Endodermal cell (in vitro differentiated cells): Measurements from ENCODE around the gene ACTN4. TPM values are rescaled to one million over a fixed set of nuclear protein-coding genes. Genes with fewer than 3 reads are reported as not detected.

Experiments
- DNase-seq: peaks from one replicate; pipeline ENCODE4 v3.0.0-alpha.2; 2017
- H3K27ac ChIP-seq: 2 replicates; pipeline ENCODE4 v1.5.1; 2013; ENCODE audit warnings: mild to moderate bottlenecking, low read depth, low read length, moderate library complexity
- H3K27me3 ChIP-seq: 2 replicates; pipeline ENCODE4 v1.6.1; 2013; ENCODE audit warnings: mild to moderate bottlenecking, low read length, moderate library complexity; ENCODE audit not compliant: insufficient read depth, control insufficient read depth, poor library complexity, severe bottlenecking
- H3K36me3 ChIP-seq: 2 replicates; pipeline ENCODE4 v1.7.0; 2013; ENCODE audit warnings: mild to moderate bottlenecking, low read length, moderate library complexity; ENCODE audit not compliant: control insufficient read depth, insufficient read depth
- H3K4me1 ChIP-seq: one replicate; pipeline ENCODE4 v1.7.0; 2013; ENCODE audit warnings: low read length; ENCODE audit not compliant: control insufficient read depth, insufficient read depth
- H3K4me3 ChIP-seq: 2 replicates; pipeline ENCODE4 v1.5.1; 2013; ENCODE audit warnings: mild to moderate bottlenecking, low read length, moderate library complexity
- H3K9ac ChIP-seq: 2 replicates; pipeline ENCODE4 v1.6.1; 2013; ENCODE audit warnings: mild to moderate bottlenecking, low read length, moderate library complexity; ENCODE audit not compliant: poor library complexity, severe bottlenecking; ENCODE audit errors: extremely low read depth
- H3K9me3 ChIP-seq: 2 replicates; pipeline ENCODE4 v1.6.1; 2013; ENCODE audit warnings: mild to moderate bottlenecking, low read length, moderate library complexity; ENCODE audit not compliant: control insufficient read depth
- H3K27ac Mint-ChIP-seq: 2 replicates; pipeline ENCODE4 v1.8.0; 2020; ENCODE audit warnings: mixed read lengths
- H3K27me3 Mint-ChIP-seq: 2 replicates; pipeline ENCODE4 v1.8.0; 2021; ENCODE audit warnings: mild to moderate bottlenecking, mixed read lengths; ENCODE audit not compliant: insufficient read depth
- H3K36me3 Mint-ChIP-seq: 2 replicates; pipeline ENCODE4 v1.8.0; 2020; ENCODE audit warnings: low read depth, mixed read lengths
- H3K4me1 Mint-ChIP-seq: 2 replicates; pipeline ENCODE4 v1.8.0; 2020; ENCODE audit warnings: mixed read lengths
- H3K4me3 Mint-ChIP-seq: 2 replicates; pipeline ENCODE4 v1.8.0; 2020; ENCODE audit warnings: mild to moderate bottlenecking, moderate library complexity, mixed read lengths
- H3K9me3 Mint-ChIP-seq: 2 replicates; pipeline ENCODE4 v1.8.0; 2020; ENCODE audit warnings: mild to moderate bottlenecking, mixed read lengths
- CTCF ChIP-seq: fragments of 200-600 bp; sonication (generic); conservative IDR thresholded peaks from 2 replicates; pipeline ENCODE4 v1.5.0; 2021; ENCODE audit warnings: antibody characterized with exemption, mild to moderate bottlenecking
- WGBS, 2 experiments: methylation state at CpG; one replicate each; pipeline versions ENCODE4 v1.1.5 to v1.1.7; 2013; ENCODE audit warnings: missing lambda C conversion rate in 2 of 2, mixed read lengths in 1 of 2; ENCODE audit not compliant: insufficient coverage in 1 of 2, insufficient read length in 1 of 2; 5-methylcytosine and 5-hydroxymethylcytosine counted together
- total RNA-seq, 2 donors: library from RNA; stranded (reverse); fragmentation: NEBNext Ultra II Directional in 1 of 2; extraction: Animal tissue kit (Norgen Biotek cat#: 25700) in 1 of 2; gene quantifications; 2 replicates in 1 of 2; 3 replicates in 1 of 2; pipeline ENCODE4 v1.2.1, GENCODE V29; 2021

The ACTN4 gene
- total RNA-seq, 2 donors from 2014 or later: 378 to 437 TPM

GRCh38 chr19:38778733-38779132 is 131.3 kb downstream of the ACTN4 start:
- H3K27ac Mint-ChIP-seq: no peak overlapping the region
- no peak overlapping the region for H3K4me3 Mint-ChIP-seq
- Histone ChIP-seq H3K27ac (no peak overlapping the region), H3K4me1 (no peaks in the 10 kb centered on the region), H3K27me3 (no peaks in the 10 kb centered on the region), H3K9ac (no peak overlapping the region), H3K36me3 (no peaks in the 10 kb centered on the region), H3K9me3 (no peaks in the 10 kb centered on the region), H3K4me3 (no peak overlapping the region)
- H3K9me3 Mint-ChIP-seq: no peaks in the 10 kb centered on the region
- 76 to 83% methylated on average over 4 to 7 of the region's 7 CpGs for WGBS, 2 experiments
- no peak for DNase-seq
- TF ChIP-seq CTCF: no peak
- H3K36me3 Mint-ChIP-seq: no peaks in the 10 kb centered on the region
- H3K4me1 Mint-ChIP-seq: peaks cover 3% of the 10 kb centered on the region
- H3K27me3 Mint-ChIP-seq: peaks cover 4% of the 10 kb centered on the region

- Histone ChIP-seq H3K27ac (no peak overlapping the region), H3K9ac (no peak overlapping the region), H3K9me3 (no peaks in the 10 kb centered on the region), H3K4me3 (no peak overlapping the region), H3K36me3 (no peaks in the 10 kb centered on the region), H3K4me1 (no peaks in the 10 kb centered on the region), H3K27me3 (no peaks in the 10 kb centered on the region)
- no peaks in the 10 kb centered on the region for H3K9me3 Mint-ChIP-seq
- 95 to 98% methylated on average over 6 to 7 of the region's 7 CpGs for WGBS, 2 experiments
- no peak for DNase-seq
- no peak overlapping the region for H3K4me3 Mint-ChIP-seq
- no peaks in the 10 kb centered on the region for H3K36me3 Mint-ChIP-seq
- no peak overlapping the region for H3K27ac Mint-ChIP-seq
- H3K4me1 Mint-ChIP-seq: peaks cover 3% of the 10 kb centered on the region
- peaks cover 4% of the 10 kb centered on the region for H3K27me3 Mint-ChIP-seq
- TF ChIP-seq CTCF: no peak
Observed at GRCh38 chr19:38780443-38780842, 133.0 kb downstream of the ACTN4 start.

- Mint-ChIP-seq H3K27me3 (peaks cover 4% of the 10 kb centered on the region), H3K27ac (no peak overlapping the region), H3K36me3 (no peaks in the 10 kb centered on the region), H3K4me1 (peaks cover 3% of the 10 kb centered on the region), H3K4me3 (no peak overlapping the region), H3K9me3 (no peaks in the 10 kb centered on the region)
- no peak overlapping the region for H3K9ac ChIP-seq
- H3K27me3 ChIP-seq: no peaks in the 10 kb centered on the region
- no peaks in the 10 kb centered on the region for H3K36me3 ChIP-seq
- WGBS, 2 experiments: 89 to 90% methylated on average over 7 of the region's 7 CpGs
- H3K4me1 ChIP-seq: no peaks in the 10 kb centered on the region
- H3K9me3 ChIP-seq: no peaks in the 10 kb centered on the region
- H3K27ac ChIP-seq: no peak overlapping the region
- no peak for TF ChIP-seq CTCF
- H3K4me3 ChIP-seq: no peak overlapping the region
- no peak for DNase-seq
Observed at GRCh38 chr19:38781058-38781457, 133.6 kb downstream of the ACTN4 start.

Other genes with a start within 250 kb of the ACTN4 start
- gene FAM98C, start 244.6 kb upstream of the ACTN4 start, total RNA-seq: 10 to 100 TPM in 1 of 2 donors, 1 to 10 TPM in 1; 8.6 to 13.7 TPM
- under 1 TPM in 1 of 2 donors, not detected in 1; 0.09 TPM for gene RASGRP4, start 221.4 kb upstream of the ACTN4 start, total RNA-seq
- 1 to 10 TPM in 1 of 2 donors, under 1 TPM in 1; 0.84 to 3.3 TPM for gene RYR1, start 214.0 kb upstream of the ACTN4 start, total RNA-seq
- gene MAP4K1, start 29.7 kb upstream of the ACTN4 start, total RNA-seq: 10 to 100 TPM; 12.3 to 17.8 TPM
- gene EIF3K, start 28.5 kb upstream of the ACTN4 start, total RNA-seq: 100 to 1,000 TPM; 303 to 334 TPM
- gene CAPN12, start 96.8 kb downstream of the ACTN4 start, total RNA-seq: 10 to 100 TPM; 14.5 to 83.0 TPM
- gene LGALS7, start 125.9 kb downstream of the ACTN4 start, total RNA-seq: 1 to 10 TPM in 1 of 2 donors, not detected in 1; 1.8 TPM
- gene LGALS7B, start 141.6 kb downstream of the ACTN4 start, total RNA-seq: not detected
- gene LGALS4, start 165.3 kb downstream of the ACTN4 start, total RNA-seq: under 1 TPM; 0.49 to 0.84 TPM
- 100 to 1,000 TPM; 114 to 129 TPM for gene ECH1, start 184.1 kb downstream of the ACTN4 start, total RNA-seq
- gene HNRNPL, start 202.3 kb downstream of the ACTN4 start, total RNA-seq: 100 to 1,000 TPM; 607 to 646 TPM
- 1 to 10 TPM; 4.8 to 6.7 TPM for gene RINL, start 230.6 kb downstream of the ACTN4 start, total RNA-seq